HG02642 (cell line): ENCODE data around the gene CD84.
"Not testable (repeated sequence)": the region's sequence is repeated elsewhere in the genome, so short reads cannot be mapped to it uniquely, and the experiment has no call there.

Experiments used
- ATAC-seq: cut with Tn5 transposase; IDR thresholded peaks from one replicate; pipeline ENCODE4 v1.9.1; 2021; ENCODE audit warnings: mild to moderate bottlenecking; ENCODE audit not compliant: unreplicated experiment, poor library complexity

CD84 gene

DNA sequence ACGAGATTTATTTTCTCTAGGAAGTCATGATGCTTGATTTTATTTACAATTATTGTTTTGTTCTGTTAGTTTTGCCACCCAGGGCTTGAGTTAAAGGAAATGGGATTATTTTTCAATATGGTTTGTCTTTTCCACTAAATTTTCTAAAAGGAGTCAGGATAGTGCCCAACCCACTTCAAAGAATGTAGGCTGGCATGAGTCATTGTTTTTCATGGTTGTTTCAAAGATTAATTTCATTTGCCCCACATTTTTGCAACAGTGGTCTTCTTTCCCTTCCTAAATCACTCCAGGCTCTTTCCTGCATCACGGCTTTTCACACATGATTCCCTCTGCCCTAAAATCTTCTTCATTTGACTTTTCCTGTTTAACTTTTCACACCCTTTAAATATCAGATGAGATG lies 58.7 kb downstream of the CD84 start:
- no peak for ATAC-seq

DNA sequence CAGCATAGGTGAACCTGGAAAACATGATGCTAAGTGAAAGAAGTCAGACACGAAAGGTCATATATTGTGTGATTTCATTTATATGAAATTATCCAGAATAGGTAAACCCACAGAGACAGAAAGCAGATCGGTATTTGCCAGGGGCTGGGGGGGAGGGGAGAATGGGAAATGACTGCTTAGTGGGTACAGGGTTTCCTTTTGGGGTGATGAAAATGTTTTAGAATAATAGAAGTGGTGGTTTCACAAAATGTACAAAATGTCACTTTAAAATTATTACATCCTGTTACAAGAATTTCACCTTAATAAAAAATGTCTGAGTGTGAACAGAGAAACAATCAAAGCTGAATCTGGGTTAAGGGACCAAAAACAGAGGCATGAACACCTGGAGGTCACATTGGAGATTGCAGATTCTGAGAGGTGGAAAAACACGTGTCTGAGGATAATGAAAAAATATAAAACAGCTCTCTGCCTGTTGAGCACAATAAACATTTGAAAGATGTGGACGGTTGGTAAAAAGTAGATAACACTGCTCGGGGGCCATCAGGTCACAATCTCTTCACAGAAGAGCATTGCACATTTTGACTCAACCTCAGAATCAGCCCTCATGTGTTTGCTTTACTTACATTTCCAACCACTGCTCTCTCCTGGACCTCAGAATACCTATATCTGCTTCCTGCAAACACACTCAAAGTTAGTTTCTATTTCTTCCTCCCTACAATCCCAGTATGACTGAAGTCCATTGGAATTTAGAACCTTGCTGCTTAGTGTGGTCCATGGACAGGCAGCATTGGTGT lies 59.5 kb downstream of the CD84 start:
- no peak for ATAC-seq

DNA sequence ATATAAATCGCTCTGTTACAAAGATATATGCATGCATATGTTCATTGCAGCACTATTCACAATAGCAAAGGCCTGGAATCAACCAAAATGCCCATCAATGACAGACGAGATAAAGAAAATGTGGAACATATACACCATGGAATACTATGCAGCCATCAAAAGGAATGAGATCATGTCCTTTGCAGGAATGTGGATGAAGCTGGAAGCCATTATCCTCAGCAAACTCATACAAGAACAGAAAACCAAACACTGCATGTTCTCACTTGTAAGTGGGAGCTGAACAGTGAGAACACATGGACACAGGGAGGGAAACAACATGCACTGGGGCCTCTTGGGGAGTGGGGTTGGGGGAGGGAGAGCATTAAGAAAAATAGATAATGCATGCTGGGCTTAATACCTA lies 61.8 kb downstream of the CD84 start:
- ATAC-seq = not testable (repeated sequence)

DNA sequence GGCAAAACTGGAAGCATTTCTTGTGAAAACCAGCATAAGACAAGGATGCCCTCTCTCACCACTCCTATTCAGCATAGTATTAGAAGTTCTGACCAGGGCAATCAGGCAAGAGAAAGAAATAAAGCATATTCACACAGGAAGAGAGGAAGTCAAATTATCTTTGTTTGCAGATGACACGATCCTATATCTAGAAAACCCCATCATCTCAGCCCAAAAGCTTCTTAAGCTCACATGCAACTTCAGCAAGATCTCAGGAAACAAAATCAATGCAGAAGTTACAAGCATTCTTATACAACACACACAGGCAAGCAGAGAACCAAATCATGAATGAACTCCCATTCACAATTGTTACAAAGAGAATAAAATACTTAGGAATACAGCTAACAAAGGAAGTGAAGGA lies 63.4 kb downstream of the CD84 start:
- ATAC-seq = not testable (repeated sequence)

DNA sequence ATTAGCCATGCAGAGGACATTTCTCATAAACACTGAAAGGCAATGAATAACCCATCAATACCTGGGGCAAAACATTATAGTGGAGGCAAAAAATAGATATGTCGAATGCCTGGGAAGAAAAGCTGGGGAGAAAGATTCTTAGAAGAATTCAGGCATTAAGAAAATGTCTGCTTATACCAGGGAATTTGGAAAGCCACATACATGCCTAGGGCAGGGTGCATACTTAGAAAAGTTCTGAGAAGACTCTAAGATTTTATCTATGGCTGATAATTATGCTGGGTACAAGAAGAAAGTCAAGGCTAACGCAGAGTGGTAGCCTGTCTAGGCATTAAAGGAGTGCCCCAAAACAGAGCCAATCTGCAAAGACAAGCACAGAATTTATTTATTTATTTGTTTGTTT lies 74.6 kb downstream of the CD84 start:
- ATAC-seq = no peak

DNA sequence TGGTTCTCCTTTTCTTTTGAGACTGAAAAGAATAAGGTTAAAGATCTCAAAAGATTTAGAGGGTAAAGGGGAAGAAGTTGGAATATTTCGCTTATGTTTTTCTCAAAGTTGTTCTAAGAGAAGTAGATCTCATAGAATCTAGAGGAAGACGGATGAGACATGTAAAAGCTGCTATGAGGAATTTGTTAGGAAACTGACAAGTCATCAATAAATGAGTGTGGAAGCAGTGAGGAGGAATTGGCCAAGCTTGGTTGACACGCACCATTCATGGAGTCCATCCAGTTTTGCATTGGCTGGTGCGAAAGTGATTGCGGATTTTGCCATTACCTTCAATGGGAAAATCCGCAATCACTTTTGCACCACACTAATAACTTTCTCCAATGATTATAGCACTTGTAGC lies 76.2 kb downstream of the CD84 start:
- no peak for ATAC-seq

DNA sequence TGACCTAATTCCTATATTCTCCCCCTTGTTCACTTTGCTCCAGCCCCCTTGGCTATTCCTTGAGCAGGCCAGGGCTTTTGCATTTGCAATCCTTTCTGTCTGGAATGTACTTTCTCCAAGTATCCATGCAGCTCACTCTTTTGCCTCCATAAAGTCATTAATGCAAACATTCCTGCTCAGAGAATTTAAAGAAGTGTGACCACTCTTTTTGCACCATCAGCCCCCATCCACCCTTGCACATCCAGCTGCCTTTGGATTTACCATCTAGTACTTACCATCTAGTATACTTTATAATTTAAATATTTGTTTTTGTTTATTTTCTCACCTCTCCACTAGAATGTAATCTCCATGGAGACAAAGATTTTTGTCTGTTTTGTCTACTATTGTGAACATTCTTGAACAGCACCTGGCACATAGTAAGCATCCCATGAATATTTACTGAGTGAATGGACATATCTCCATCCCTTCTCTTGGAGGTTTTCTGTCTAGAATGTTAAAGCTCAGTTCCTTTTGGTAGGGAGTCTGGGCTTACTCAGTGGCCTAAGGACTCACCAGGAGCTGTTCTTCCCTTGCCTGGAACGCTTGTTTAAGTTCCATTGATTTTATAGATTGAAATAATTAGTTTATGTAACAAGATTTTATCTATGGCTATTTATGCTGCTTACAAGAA lies 78.8 kb downstream of the CD84 start:
- ATAC-seq = no peak

DNA sequence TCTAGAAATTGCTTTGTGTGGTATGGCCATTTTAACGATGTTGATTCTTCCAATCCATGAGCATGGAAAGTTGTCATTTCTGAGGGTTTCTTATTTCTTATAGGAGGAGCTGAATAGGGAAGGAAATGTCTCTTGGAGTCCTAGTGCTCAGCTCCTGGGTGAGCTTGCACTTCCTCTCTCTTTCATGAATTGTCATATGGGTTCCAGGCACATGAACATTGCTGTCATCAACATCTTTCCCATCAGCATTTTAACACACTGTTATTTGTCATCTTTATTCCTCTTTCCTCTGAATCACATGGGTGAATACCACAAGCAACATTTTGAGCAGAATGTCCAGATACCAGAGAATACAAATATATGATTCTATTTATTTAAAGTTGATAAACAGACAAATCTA lies 79.7 kb downstream of the CD84 start:
- ATAC-seq = no peak

DNA sequence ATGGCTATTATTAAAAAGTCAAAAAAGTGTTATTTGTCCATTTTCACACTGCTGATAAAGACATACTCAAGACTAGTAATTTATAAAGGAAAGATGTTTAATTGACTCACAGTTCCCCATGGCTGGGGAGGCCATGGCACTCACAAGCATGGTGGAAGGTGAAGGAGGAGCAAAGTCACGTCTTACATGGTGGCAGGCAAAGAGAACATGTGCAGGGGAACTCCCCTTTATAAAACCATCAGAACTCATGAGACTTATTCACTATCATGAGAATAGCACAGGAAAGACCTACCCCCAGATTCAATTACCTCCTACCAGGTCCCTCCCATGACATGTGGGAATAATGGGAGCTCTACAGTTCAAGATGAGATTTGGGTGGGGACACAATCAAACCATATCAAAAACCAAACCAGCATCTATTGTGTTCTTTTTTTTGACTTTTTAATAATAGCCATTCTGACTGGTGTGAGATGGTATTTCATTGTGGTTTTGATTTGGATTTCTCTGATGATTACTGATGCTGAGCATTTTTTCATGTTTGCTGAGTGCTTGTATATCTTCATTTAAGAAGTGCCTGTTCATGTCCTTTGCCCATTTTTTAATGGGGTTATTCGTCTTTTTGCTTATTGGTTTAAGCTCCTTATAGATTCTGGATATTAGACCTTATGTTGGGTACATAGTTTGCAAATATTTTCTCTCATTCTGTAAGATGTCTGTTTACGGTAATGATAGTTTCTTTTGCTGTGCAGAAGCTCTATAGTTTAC lies 80.8 kb downstream of the CD84 start:
- ATAC-seq = not testable (repeated sequence)

DNA sequence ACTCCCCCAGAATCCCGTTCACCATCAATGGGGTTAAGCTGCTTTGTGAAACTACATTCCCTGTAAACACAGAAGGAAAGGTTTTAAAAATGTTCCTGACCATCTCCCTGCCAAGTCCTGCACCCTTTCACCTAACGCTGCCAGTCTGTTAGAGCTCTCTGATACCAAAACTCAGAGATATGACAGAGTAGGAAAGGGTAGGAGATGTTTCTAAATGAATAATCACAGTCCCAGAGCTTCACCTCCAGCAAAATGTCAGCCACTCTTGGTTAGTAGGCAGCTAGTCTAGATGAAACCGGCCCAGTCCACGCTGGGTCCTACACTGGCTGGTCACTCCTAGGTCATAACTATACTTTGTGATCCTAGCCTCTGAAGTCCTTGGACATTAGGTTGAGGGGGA lies 83.0 kb downstream of the CD84 start:
- no peak for ATAC-seq

DNA sequence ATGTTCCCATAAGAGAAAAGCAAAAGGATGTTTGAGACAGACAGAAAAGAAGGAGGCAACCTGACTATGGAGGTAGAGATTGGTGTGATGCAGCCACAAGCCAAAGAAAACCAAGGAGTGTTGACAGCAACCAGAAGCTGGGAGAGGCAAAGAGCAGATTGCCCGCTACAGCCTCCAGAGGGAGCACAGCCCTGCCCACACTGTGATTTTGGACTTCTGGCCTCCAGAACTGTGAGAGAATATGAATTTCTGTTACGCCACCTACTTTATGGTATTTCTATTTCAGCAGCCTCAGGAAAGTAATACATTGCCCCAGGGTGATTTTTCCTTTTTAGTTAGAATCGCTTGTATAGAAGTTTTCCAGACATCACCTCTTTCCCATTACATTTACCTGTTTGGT lies 84.7 kb downstream of the CD84 start:
- ATAC-seq = no peak

DNA sequence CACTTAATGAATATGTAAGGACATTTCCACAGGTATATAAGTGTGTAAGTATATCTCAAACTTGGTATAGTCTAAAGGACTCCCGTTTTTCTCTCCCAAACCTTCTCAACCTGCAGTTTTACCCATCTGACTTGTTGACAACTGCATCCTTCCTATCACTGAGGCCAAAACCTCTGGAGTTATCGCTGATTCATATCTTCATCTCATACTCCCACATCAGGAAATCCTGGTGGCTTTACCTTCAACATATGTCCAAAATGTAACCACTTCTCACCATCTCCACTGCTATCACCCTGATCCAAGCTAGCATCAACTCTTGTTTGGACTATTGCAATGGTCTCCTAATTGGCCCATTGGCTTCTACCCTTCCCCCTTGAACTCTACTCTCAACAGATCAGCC lies 86.7 kb downstream of the CD84 start:
- ATAC-seq = no peak

DNA sequence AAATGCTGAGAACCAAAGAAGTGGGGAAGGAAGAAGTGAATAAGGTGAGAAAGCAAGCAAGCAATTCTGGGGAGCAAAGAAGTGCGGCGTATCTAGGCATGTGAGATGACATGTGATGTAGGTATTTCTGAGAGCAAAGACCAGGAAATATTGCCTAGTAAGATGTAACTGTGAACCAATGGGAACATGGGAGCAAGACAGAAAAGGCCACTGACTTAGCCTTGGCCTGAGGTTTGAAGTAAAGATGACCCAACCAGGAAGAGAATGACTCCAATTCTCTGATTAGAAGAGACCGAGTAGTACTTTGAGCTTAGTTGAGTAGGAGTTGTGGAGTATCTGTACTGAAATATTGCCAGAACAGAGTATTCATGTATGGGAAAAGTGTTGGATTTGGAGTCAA lies 87.3 kb downstream of the CD84 start:
- ATAC-seq = no peak
